ENCODE data around the gene DNAJC27. TPM values are rescaled to one million over a fixed set of nuclear protein-coding genes. Genes with fewer than 3 reads are reported as not detected.

DNAJC27 gene
- total and polyA plus RNA-seq, 2 of the 13 experiments (the other 11 are each of a cell fraction or from before 2014, with no cell fraction given): 3.1 to 3.7 TPM

- 0 out of 2 replicates have a peak, but pooled peaks have one; percentile 21 for TF ChIP-seq ZNF777 (CRISPR knock-in tag; IDR thresholded peaks at IDR 0.05)
- TF ChIP-seq ZNF574 (CRISPR knock-in tag; IDR thresholded peaks at IDR 0.05): peak; percentile 13; the same call in 1 of the 2 replicates
- no peak for TF ChIP-seq KDM5B (CRISPR knock-in tag; IDR thresholded peaks at IDR 0.05; ENCODE audit: borderline replicate concordance)
- no peak for TF ChIP-seq GRHL1 (CRISPR knock-in tag; conservative IDR thresholded peaks at IDR 0.05)
- TF ChIP-seq NFATC3 (CRISPR knock-in tag; IDR thresholded peaks at IDR 0.05): no peak
- TF ChIP-seq ZBTB38 (CRISPR knock-in tag; IDR thresholded peaks at IDR 0.05): no peak
- no peak for TF ChIP-seq DR1 (CRISPR knock-in tag; IDR thresholded peaks at IDR 0.05)
- no peak for TF ChIP-seq ZSCAN20 (CRISPR knock-in tag; IDR thresholded peaks at IDR 0.05; ENCODE audit: borderline replicate concordance)
- no peak for TF ChIP-seq ZNF441 (CRISPR knock-in tag; IDR thresholded peaks at IDR 0.05; ENCODE audit: borderline replicate concordance)
- no peak for TF ChIP-seq THAP9 (CRISPR knock-in tag; IDR thresholded peaks at IDR 0.05; ENCODE audit: borderline replicate concordance)
- TF ChIP-seq MAX (IDR thresholded peaks at IDR 0.05): no peak
- TF ChIP-seq JDP2 (CRISPR knock-in tag; IDR thresholded peaks at IDR 0.05; ENCODE audit: borderline replicate concordance): no peak
- TF ChIP-seq ZNF772 (CRISPR knock-in tag; IDR thresholded peaks at IDR 0.05): no peak
- no peak for TF ChIP-seq ZNF788 (CRISPR knock-in tag; IDR thresholded peaks at IDR 0.05; ENCODE audit: borderline replicate concordance)
- TF ChIP-seq ZNF12 (CRISPR knock-in tag; IDR thresholded peaks at IDR 0.05): no peak
- TF ChIP-seq NFYC (CRISPR knock-in tag; IDR thresholded peaks at IDR 0.05): no peak
- no peak for TF ChIP-seq CBFB (CRISPR knock-in tag; IDR thresholded peaks at IDR 0.05)
Observed at GRCh38 chr2:24920809-24921441, 50.8 kb downstream of the DNAJC27 start (continued).
